SW 1271 (cell line): ENCODE data around the gene ATP11A.

Source experiments
- DNase-seq, 2 experiments: peaks; one replicate each; lab custom pipeline; 2025; lab: John Stamatoyannopoulos, UW

Gene ATP11A

DNA sequence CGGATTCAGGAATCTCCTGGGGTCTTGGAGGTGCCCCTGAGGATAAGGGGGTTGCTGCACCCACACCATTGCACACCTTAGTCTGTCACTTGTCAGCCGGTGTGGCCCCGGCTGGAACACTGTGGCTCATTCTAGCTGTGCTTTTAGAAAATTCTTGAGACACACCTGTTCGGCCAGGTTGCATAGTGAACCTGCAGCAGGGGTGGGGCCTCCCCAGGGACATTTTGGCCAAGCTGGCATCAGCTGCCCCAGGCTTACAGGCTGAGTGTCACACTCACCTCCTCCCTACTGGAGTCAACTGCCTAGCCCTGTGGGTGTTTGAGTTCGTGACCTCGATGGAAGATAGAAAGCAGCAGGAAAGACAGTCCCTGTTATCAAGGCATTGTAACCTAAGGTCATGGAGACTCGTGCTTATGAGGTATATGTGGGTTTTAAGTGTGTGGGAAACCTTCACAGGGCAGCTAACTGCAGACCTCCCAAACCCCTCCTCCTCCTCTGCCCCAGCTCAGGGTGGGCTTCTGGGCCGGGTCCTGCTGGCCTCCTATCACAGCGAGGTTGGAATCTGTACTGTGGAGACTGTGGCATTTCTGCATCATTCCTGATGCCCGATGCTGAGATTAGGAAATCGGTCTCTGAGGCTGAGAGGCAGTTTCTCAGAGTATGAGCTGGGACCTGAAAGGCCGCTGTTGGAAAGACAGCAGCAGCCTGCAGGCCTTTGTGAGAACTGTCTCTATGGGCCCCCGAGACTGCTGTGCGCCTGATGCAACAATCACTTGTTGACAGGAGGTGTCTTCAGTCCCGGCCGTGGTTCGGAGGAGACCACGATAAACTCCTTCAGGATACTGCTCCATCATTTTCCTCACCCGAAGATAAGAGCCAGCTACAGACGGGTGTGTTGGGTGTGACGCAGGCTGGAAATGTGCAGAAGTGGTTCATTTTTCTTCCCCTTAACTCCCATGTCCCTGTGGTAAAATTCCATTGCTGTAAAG is 72.2 kb downstream of the ATP11A start:
- DNase-seq: no peak

DNA sequence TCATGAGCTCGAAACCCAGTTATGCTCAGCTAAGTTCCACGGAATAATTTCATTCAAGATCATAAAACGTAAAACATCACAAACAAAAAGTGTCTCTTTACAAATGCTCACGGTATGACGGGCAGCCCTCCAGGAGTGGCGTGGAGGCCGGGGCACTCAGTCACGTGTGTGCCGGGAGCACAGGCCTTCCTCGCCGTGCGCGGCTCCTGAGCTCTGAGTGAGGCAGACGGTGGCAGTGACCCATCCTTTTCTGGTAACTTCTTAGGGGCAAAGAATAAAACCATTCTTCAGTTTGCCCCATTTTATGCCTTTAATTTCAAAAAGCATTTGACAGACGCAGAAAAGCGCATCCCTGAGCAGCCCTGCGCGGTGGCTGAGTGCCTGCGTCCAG is 72.8 kb downstream of the ATP11A start:
- no peak for DNase-seq

DNA sequence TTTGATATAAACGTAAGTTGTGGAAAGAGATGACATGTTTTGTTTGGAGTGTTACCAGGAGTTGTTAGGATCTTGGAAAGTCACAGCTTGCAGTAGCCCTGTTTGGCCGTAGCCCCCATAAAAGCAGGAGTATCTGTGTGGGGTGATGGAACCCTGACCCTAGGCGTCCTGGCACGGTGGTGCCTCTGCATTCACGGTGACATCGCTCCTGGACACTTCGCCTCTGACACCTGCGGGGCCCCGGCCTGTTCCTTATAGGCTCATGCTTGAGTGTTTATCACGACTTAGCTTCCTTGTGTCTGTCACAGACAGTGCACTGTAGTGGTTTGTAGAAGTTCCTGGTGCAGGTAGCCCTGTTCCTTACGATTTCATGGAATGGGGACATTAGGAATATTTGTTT is 74.2 kb downstream of the ATP11A start:
- no peak for DNase-seq

DNA sequence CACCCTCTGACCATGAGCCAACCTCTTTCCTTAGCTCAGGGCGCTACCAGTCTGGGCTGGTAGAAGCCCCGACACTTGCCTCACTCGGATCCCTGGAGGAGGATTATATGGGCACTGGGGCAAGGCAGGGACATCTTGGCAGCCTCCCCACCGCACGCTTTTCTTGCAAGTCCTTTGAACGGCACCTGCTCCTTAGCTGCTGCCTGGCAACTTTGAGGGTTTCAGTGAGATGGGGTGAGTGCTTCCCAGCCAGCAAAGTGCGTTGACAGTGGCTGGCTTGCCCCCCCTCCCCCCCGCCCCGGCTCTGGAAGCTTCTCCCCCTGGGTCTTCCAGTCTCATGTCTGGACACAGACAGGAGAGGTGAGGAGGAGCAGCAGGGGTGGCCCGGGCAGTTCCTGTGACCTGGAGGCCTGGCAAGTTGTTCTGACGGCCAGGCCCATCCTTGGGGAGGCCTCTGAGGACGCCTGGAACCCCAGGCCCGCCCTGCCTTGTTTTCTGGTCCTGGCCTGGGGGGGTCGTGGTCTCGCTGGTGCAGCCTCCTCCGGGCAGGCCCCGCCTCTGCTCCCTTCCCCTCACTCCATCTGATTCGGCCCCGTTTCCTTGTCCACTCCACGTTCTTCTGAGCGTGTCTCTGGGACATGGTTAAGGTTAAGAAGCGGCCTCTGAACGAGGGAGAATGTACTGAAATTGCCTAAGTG is 75.2 kb downstream of the ATP11A start:
- DNase-seq: no peak

DNA sequence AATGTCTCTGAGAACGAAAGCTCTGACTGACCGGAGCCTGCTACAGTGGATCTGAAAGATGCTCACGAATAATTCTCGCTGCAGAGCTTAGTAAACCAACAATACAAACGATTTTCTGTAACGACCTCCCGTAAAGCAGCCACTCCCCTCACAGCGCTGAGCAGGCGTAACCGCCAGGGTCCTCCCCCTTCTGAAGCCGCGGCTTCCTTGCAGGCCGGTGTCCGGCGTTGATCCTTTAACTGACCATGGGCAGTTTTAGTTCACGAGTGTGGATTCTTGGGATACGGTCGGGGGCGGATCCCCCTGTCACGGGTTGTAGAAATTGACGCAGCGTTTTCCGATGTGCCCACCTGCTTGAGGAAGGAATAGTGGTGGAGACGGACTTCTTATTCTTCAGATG is 75.9 kb downstream of the ATP11A start:
- no peak for DNase-seq

DNA sequence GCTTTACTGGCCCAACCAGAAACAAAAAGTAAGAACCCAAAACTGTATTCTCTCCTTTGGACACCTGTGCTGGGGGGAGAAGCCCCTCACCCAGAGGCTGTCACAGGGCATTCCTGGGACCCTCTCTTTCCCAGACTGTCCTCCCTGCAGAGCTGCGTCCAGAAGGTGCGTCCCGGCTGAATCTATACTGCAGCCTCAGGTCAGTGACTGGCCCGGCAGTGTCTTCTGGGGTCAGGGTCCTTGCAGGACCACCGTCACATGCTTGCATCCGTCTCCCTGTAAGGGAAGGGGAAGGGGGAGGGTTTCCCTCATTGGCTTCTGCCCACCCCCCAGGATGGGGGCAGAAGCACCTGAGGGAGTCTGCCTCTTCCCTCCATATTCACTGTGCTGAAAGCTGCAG is 76.5 kb downstream of the ATP11A start:
- DNase-seq: no peak

DNA sequence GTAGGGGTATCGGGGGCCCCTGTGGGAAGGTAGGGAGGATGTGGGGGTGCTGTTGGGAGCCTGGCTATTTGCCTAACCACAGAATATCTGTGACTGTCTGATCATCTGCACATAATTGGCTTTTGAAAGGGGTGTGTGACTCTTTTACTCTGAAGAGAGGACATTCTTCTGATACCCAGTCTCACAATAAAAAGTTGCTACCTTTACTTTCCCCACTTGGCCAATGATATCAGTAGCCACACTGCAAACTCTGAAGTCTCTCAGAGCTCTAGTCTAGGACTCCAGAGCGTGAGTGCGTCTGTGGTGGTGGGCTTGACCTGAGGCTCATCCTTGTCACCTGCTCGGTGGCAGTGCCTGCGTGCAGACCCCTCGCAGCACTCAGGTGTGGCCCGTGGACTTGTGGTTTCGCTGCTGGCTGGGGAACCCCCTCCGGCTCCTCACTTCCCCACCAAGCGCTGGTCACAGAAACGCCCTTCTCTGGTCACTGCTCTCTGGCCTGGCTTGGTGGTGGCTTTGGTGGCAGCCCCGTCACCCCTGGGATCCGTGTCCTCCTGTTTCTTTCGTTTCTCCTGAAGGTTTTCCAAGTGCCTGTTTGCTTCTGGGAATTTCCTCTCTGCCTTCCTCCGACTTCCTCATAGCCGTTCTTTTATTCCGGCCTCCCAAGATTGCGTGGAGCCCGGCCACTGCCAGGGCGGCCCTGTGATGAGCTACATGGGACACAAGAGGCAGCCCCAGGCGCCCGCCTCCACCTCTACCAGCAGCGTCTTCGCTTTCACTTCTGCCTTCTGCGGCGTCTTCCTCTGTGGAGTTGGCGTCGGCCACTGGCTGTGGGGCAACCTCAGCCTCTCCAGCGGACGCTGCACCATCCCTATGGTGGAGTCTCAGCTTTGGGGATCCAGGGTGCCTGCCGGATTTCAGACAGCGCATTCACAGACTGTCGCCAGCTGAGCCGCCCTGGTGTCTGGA is 78.0 kb downstream of the ATP11A start:
- no peak for DNase-seq

DNA sequence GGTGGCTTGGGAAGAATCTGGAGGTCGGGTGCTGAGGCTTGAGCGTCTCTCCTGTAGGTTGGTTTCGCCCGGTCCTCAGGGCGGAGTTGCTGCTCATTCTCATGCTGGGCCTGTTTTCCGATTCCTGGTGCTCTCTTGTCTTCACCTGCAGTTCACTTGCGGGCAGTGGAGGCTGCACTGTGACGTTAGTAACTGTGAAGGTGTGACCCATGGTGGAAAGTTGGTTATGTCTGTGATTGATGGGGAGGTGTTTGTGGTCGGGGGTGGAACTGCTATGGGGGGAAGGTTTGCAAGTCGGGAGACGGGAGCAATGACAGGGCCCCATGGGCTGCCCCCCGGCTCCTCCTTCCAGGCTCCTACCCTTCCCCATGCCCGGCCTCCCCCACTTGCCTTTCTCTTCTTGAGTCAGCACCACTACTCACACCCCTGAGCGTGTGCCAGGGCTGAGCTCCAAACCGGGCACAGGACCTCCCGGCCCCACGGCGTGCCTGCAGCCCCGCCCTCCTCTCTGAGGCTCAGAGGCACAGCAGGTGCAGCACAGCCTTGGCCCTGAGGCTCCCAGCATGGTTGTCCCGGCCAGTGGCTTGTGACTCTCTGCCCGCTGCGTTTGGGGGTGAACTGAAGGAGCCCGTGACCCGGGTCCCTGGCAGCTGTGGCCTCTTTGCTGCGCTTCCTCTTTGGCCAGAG is 79.1 kb downstream of the ATP11A start:
- no peak for DNase-seq

DNA sequence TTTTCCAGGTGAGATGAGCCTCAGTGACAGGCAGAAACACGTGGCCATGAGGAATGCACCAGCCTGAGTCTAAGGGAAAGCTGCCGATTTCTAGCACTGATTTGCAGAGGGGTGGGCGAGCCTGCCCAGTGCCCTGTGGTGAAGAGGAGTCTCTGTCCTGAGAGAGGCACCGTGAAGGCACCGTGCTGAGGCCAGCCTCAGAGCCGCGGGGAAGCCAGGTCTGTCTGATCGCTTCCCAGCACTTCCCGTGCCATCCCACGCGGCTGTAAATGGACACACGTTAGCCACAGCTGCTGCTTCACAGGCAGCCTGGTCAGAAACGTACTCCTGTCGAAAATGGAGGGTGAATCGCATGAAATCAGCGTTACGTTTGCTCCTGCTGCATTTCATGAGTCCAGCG is 79.8 kb downstream of the ATP11A start:
- DNase-seq: no peak

DNA sequence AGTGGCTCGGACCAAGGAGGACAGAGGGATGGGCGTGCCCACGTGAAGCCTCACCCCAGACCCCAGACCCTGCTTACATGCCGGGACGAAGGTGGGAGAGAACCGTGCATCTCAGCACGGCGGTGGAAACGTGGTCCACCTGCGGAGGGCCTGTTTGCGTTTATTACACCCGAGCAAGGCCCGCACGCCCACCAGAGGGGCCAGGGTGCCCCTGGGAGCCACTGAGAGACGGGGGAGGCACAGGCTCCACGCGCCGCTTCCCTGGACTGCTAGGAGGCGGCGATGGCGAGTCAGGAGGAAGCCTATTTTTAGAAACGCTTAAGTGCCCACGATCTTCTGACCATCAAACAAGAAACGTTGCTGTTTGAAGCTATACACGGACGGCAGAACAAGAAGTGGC is 80.7 kb downstream of the ATP11A start:
- DNase-seq: no peak

DNA sequence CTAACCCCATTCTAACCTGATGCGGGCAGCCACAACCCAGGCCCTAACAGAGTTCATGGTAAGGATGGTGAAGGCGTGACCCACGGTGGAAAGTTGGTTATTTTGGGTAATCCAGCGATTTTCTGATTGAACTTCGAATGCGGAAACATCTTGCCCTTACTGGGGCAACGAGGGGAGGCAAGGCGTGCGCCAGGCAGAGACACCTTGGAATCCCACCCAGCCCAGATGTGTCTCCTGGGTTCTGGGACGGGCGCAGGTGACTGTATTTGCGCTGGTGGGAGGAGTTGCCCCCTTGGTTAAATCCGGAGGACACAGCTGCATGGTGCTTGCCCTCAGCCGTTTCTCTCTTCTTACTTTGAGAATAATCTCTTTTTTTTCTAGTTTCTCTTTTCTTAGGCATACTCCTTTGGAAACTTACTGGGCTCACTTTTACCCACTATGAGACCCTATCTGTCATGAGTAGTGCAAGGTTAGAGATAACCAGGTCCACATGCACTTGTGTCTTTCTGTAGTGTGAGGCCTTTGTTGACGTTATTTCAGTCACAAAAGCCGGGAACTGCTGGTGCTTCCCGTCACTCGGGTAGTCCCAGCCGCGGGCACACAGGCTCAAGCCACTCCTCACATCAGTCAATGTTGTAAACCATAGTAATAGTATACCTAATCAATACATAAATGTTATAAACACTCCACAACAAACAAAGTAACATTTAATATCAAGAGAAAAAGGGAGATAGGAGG is 81.5 kb downstream of the ATP11A start:
- DNase-seq: no peak

DNA sequence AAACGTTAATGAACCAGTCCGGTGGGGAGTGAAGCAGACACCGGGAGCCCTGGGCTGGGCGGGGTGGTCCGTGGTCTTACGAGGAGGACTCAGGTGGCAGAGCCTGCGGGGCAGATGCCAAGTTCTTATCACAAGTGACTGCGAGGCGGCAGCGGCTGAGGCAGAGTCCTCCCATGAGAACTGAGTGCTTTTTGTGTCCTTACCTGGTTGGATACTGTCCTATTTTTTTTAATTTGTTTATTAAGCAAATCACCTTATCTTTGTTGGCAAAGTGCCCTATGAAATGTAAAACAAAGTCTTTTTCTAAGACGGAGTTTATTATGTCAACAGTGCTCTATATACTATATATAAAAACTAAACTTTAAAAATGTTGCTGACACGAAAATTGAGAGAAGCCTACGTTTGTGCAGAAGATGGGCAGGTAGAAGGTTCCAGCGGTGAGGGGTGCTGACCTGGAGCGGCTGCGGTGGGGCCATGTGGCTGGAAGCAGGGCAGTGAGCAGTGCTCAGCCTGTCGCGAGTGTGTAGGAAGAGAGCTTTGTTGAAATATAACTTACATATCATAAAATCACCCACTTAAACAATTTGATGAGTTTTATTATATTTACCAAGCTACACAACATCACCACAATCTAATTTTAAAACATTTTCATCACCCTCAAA is 82.2 kb downstream of the ATP11A start:
- DNase-seq: no peak

DNA sequence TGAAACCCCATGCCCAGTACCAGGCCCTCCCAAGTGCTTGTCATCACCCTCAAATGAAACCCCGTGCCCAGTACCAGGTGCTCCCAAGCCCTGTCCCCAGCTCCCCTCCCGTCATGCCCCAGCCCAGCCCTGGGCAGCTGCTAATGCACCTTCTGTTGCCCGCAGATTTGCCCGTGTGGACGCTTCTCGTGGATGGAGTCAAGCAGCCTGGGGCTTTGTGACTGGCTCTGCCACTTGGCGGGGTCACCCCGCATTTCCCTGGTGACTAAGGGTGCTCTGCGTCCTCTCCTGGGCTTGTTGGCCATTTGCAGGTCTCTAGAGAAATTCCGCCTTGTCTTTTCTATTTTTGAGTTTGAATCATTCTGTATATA is 82.7 kb downstream of the ATP11A start:
- DNase-seq: no peak

DNA sequence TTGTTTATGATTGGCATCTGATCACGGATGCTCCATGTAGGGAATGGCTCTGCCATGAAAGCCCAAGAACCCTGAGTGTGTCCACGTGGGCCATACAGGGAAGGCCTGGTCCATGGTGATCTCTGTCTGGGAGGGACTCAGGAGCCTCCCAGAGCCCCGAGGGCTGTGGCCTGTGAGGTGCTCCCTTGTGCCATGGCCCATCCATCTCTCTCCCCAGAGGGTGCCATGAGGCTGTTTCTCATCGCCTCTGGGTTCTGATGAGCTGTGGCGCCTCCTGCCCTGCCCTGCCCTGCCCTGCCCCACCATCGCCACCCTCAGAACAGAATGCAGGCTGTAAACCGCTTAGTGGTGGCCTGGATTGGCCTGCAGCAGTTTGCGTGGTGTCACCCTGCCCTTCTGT is 83.1 kb downstream of the ATP11A start:
- no peak for DNase-seq

DNA sequence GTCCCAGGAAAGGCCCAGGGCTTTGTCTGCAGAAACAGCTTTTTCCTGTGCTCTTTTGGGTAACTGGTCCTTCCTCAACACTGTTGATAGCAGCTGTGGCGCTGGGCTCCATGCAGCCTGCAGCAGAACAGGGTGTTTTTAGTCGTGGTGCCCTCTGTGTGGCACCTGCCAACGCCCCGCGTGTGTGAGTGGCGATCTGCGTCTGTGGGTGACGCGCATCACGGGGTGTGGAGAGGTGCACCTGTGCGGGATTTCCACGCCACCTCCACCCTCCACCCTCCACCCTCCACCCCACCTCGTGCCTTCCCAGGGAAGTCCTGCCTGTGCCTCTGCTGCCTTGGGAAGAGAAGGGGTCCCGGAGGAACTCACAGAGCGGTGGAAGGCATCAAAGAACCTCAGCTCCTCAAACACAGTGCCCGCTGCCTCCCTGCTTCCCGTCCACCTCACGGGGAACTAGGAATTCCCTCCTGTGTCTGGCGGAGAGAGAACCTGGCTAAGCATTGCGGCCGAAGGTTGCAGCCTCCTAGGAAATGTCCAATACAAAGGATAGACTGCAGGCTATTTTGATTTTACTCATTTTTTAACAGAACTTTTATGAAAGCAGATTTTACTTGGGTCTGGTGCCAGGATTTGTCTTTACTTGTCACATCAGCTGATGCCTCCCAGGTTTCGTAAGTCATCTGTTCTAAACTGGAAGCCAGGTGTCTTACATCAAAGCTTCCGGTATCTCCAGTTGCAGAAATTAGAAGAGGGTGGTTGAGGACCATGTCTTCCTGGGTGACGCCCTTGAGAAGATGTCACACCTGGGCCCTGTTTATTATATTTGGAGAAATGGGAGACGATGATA is 84.0 kb downstream of the ATP11A start:
- DNase-seq: no peak

DNA sequence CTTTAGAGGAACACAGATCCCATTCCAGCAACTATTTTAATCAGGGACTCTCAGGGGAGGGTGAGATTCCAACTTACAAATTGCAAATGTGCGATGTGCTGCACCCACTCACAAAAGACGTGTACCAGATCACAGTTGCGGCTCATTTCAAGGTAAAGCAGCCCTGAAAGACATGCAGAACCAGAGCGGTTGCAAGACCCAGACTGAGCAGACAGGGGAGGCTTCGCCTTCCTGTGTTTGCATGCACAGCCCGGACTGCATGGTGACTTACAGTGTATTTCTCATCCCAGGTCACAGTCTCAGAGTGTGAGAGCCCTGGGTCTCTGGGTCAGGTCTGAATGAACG is 84.6 kb downstream of the ATP11A start:
- no peak for DNase-seq

DNA sequence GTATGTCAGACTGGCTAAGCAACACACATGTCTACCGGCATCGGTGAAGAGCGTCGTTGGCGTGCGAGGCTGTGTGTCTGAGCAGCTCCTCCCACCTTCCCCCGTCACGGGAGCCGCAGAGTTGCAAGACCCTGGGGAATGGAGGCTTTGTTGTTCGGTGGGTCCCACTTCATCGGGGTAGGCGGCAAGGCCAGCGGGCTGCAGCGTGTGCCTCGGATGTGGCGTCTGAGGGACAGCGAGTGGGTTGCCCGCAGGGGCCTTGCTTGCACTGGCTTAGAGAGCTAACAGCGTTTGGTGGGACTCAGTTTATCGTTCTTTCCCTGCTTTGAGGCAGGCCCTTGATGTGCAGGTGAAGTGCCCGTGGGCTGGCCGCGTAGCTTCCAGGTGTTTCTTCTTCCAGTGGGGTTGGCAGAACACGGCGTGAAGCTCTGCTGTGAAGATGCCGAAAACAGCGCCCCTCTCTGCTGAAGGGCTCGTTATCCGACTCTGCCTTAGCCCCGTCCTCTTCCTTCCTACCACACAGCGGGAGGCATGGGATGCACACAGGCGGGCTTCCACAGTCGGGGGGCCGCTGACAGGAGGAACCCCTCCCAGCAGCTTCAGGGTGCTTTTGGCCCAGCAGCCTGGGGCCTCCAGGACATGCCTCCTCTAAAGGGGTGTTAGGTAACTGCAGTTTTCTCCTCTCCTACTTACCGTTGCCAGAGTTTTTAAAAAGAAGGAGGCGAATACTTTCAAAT is 85.2 kb downstream of the ATP11A start:
- DNase-seq: no peak

DNA sequence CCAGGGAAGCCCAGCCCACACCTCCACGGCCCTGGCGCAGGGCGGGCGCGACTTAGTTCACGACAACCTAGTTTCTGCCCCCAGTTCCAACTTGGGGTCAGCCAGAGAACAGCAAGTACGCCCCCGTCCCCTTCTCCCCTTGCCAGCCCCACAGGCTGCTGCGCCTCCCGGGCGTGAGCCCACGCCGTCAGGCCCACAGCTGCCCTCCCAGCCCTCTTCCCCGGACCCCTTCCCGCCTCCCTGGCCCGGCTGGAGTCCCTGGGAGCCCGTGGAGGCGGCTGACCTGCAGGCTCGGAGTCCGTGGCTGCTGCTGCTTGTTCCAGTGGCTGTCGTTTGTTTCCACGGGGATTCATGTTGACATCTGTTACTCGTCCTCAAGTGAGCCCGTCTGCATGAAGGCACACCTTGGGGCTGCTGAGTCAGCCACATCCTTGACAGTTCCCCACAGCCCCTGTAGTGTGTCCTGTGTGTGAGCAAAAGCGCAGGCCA is 86.0 kb downstream of the ATP11A start:
- DNase-seq: no peak

DNA sequence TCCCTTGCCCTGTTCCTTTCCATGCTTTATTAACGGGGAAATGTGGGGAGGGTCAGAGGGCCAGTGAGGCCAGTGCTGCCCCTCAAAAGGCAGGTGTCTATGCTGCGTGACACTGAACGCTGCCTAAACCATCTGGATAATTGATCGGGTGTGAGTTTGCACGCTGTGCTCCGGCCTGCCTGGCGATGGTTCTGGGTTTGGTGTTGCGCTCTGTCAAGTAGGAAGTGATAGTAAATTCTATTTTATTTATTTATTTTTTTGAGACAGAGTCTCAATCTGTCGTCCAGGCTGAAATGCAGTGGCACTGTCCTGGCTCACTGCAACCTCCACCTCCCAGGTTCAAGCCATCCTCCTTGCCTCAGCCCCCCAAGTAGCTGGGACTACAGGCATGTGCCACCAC is 86.5 kb downstream of the ATP11A start:
- no peak for DNase-seq
